Astrocyte (in vitro differentiated cells and primary cell): ENCODE results near the gene MED12L. TPM values are rescaled to one million over a fixed set of nuclear protein-coding genes. Genes with fewer than 3 reads are reported as not detected.

Experiments
- DNase-seq: peaks from one replicate; pipeline ENCODE4 v3.0.0-alpha.2; 2010; ENCODE audit warnings: low read depth
- FAIRE-seq: peaks from 2 replicates; lab custom pipeline; 2011; peaks lifted over from hg19 to GRCh38; lab: Jason Lieb, UNC
- H2AFZ ChIP-seq: 2 replicates; pipeline ENCODE4 v1.6.0; 2012; ENCODE audit warnings: low read depth, low read length, inconsistent platforms
- H3K27ac ChIP-seq: 2 replicates; pipeline ENCODE4 v1.5.1; 2011; ENCODE audit warnings: low read depth, low read length, inconsistent platforms
- H3K27me3 ChIP-seq: 2 replicates; pipeline ENCODE4 v1.6.0; 2011; ENCODE audit warnings: low read length, inconsistent platforms; ENCODE audit not compliant: insufficient read depth
- H3K36me3 ChIP-seq: 2 replicates; pipeline ENCODE4 v1.5.1; 2011; ENCODE audit warnings: low read length, inconsistent platforms; ENCODE audit not compliant: insufficient read depth
- H3K4me1 ChIP-seq: 2 replicates; pipeline ENCODE4 v1.5.1; 2011; ENCODE audit warnings: low read length, inconsistent platforms; ENCODE audit not compliant: insufficient read depth
- H3K4me2 ChIP-seq: 2 replicates; pipeline ENCODE4 v1.6.0; 2012; ENCODE audit warnings: low read length, inconsistent platforms
- H3K4me3 ChIP-seq: 2 replicates; pipeline ENCODE4 v1.5.1; 2011; ENCODE audit warnings: low read depth, mild to moderate bottlenecking, low read length, inconsistent platforms; ENCODE audit not compliant: insufficient read depth
- H3K79me2 ChIP-seq: 2 replicates; pipeline ENCODE4 v1.6.0; 2012; ENCODE audit warnings: mild to moderate bottlenecking, low read length, inconsistent platforms; ENCODE audit not compliant: insufficient read depth
- H3K9ac ChIP-seq: 2 replicates; pipeline ENCODE4 v1.6.0; 2012; ENCODE audit warnings: mild to moderate bottlenecking, low read length, inconsistent platforms
- H3K9me3 ChIP-seq: 2 replicates; pipeline ENCODE4 v1.5.1; 2012; ENCODE audit warnings: low read depth, mild to moderate bottlenecking, low read length, inconsistent platforms; ENCODE audit not compliant: insufficient read depth
- H4K20me1 ChIP-seq: 2 replicates; pipeline ENCODE4 v1.6.0; 2012; ENCODE audit warnings: low read length, inconsistent platforms; ENCODE audit not compliant: insufficient read depth
- H3K27ac Mint-ChIP-seq: one replicate; pipeline ENCODE4 v1.8.0; 2021; ENCODE audit warnings: mild to moderate bottlenecking, mixed read lengths; ENCODE audit not compliant: unreplicated experiment
- H3K27me3 Mint-ChIP-seq: one replicate; pipeline ENCODE4 v1.8.0; 2021; ENCODE audit warnings: low read depth, mixed read lengths; ENCODE audit not compliant: unreplicated experiment
- H3K36me3 Mint-ChIP-seq: one replicate; pipeline ENCODE4 v1.8.0; 2021; ENCODE audit warnings: low read depth, mixed read lengths; ENCODE audit not compliant: unreplicated experiment
- H3K4me1 Mint-ChIP-seq: one replicate; pipeline ENCODE4 v1.8.0; 2021; ENCODE audit warnings: low read depth, mixed read lengths; ENCODE audit not compliant: unreplicated experiment
- H3K4me3 Mint-ChIP-seq: one replicate; pipeline ENCODE4 v1.8.0; 2021; ENCODE audit warnings: mild to moderate bottlenecking, moderate library complexity, mixed read lengths; ENCODE audit not compliant: unreplicated experiment
- H3K9me3 Mint-ChIP-seq: one replicate; pipeline ENCODE4 v1.8.0; 2021; ENCODE audit warnings: mild to moderate bottlenecking, mixed read lengths; ENCODE audit not compliant: unreplicated experiment
- CTCF ChIP-seq: IDR thresholded peaks from 2 replicates; pipeline ENCODE4 v1.5.1; 2011; ENCODE audit warnings: low read depth, mild to moderate bottlenecking, inconsistent platforms, low read length, moderate library complexity; ENCODE audit not compliant: insufficient read depth
- EZH2 ChIP-seq: IDR thresholded peaks from 2 replicates; pipeline ENCODE4 v1.6.1; 2012; ENCODE audit warnings: mild to moderate bottlenecking, low read length, inconsistent platforms; ENCODE audit not compliant: insufficient read depth
- total RNA-seq: library from RNA; stranded (reverse); gene quantifications from 2 replicates; pipeline ENCODE4 v1.2.1, GENCODE V29; 2021

The MED12L gene
- total RNA-seq, 1 donor from 2014 or later: 8.2 TPM

- Histone ChIP-seq H3K4me2 (no peak overlapping the region), H3K4me3 (no peak overlapping the region), H2AFZ (no peak overlapping the region), H4K20me1 (no peaks in the 10 kb centered on the region), H3K36me3 (no peaks in the 10 kb centered on the region), H3K9ac (no peak overlapping the region), H3K4me1 (no peaks in the 10 kb centered on the region), H3K27me3 (no peaks in the 10 kb centered on the region), H3K27ac (no peak overlapping the region), H3K79me2 (no peaks in the 10 kb centered on the region), H3K9me3 (no peaks in the 10 kb centered on the region)
- no peaks in the 10 kb centered on the region for H3K9me3 Mint-ChIP-seq
- DNase-seq: no peak
- H3K4me3 Mint-ChIP-seq: no peak overlapping the region
- H3K27ac Mint-ChIP-seq: no peak overlapping the region
- H3K27me3 Mint-ChIP-seq: no peaks in the 10 kb centered on the region
- peaks cover 10% of the 10 kb centered on the region for H3K4me1 Mint-ChIP-seq
- TF ChIP-seq EZH2: no peak
- TF ChIP-seq CTCF: no peak
- H3K36me3 Mint-ChIP-seq: peaks cover 8% of the 10 kb centered on the region
- FAIRE-seq: no peak
Observed at GRCh38 chr3:151133917-151134450, 48.5 kb downstream of the MED12L start.

GRCh38 chr3:151135541-151136337, 50.3 kb downstream of the MED12L start:
- Histone ChIP-seq H3K4me1 (no peaks in the 10 kb centered on the region), H3K9ac (no peak overlapping the region), H3K4me3 (no peak overlapping the region), H3K4me2 (no peak overlapping the region), H3K9me3 (no peaks in the 10 kb centered on the region), H3K79me2 (no peaks in the 10 kb centered on the region), H3K27me3 (no peaks in the 10 kb centered on the region), H2AFZ (no peak overlapping the region), H3K27ac (no peak overlapping the region), H3K36me3 (no peaks in the 10 kb centered on the region), H4K20me1 (no peaks in the 10 kb centered on the region)
- Mint-ChIP-seq H3K36me3 (peaks cover 4% of the 10 kb centered on the region), H3K27ac (no peak overlapping the region), H3K4me1 (peaks cover 10% of the 10 kb centered on the region), H3K9me3 (no peaks in the 10 kb centered on the region), H3K4me3 (no peak overlapping the region), H3K27me3 (no peaks in the 10 kb centered on the region)
- FAIRE-seq (no peak), DNase-seq (no peak)
- TF ChIP-seq EZH2 (no peak), CTCF (no peak)

- Histone ChIP-seq H2AFZ (no peak overlapping the region), H3K27ac (no peak overlapping the region), H3K27me3 (no peaks in the 10 kb centered on the region), H3K4me3 (no peak overlapping the region), H3K79me2 (no peaks in the 10 kb centered on the region), H3K9me3 (no peaks in the 10 kb centered on the region), H4K20me1 (no peaks in the 10 kb centered on the region), H3K4me1 (peaks cover 8% of the 10 kb centered on the region), H3K36me3 (no peaks in the 10 kb centered on the region), H3K4me2 (no peak overlapping the region), H3K9ac (no peak overlapping the region)
- peaks cover 5% of the 10 kb centered on the region for H3K27me3 Mint-ChIP-seq
- H3K27ac Mint-ChIP-seq: no peak overlapping the region
- no peak overlapping the region for H3K4me3 Mint-ChIP-seq
- TF ChIP-seq CTCF: no peak
- no peak for TF ChIP-seq EZH2
- H3K36me3 Mint-ChIP-seq: no peaks in the 10 kb centered on the region
- no peaks in the 10 kb centered on the region for H3K9me3 Mint-ChIP-seq
- peaks cover 14% of the 10 kb centered on the region for H3K4me1 Mint-ChIP-seq
- FAIRE-seq: no peak
- no peak for DNase-seq
Observed at GRCh38 chr3:151142929-151143328, 57.5 kb downstream of the MED12L start.
